IMR-90 (cell line): Measurements from ENCODE around the gene RAB30. TPM values are rescaled to one million over a fixed set of nuclear protein-coding genes. Genes with fewer than 3 reads are reported as not detected.

Source experiments
- ATAC-seq: fragments of 200-7000 bp; cut with Tn5 transposase; 2 replicates; pipeline ENCODE4 v1.9.1; 2020; ENCODE audit warnings: low read depth, mild to moderate bottlenecking, moderate library complexity
- BruUV-seq: library from RNA; stranded (reverse); fragments of 400-500 nt; replicated peaks from 2 replicates; lab custom pipeline; 2021; lab: Mats Ljungman, UMichigan
- CTCF ChIA-PET: fragments of 300-600 bp; formaldehyde crosslinking; extraction: SDS; loops from one replicate; lab custom pipeline; 2021; ENCODE audit warnings: antibody characterized with exemption; lab: Yijun Ruan, JAX
- POLR2A ChIA-PET: fragments of 300-600 bp; sonication (Branson Sonifier 250); formaldehyde crosslinking; loops from one replicate; lab custom pipeline; 2022; ENCODE audit warnings: antibody characterized with exemption; ENCODE audit not compliant: unreplicated experiment; lab: Charles Lee
- DNase-seq: peaks from one replicate; pipeline ENCODE4 v3.0.0; 2013
- H2AFZ ChIP-seq: replicated peaks from 2 replicates; pipeline ENCODE3; 2013; ENCODE audit warnings: low read length, mild to moderate bottlenecking; ENCODE audit not compliant: poor library complexity
- H2AK5ac ChIP-seq: 2 replicates; pipeline ENCODE4 v1.6.1; 2013; ENCODE audit warnings: low read depth, low read length, inconsistent platforms
- H2AK9ac ChIP-seq: replicated peaks from 2 replicates; pipeline ENCODE3; 2013; ENCODE audit warnings: mild to moderate bottlenecking, low read depth, low read length, moderate library complexity; ENCODE audit not compliant: poor library complexity
- H2BK120ac ChIP-seq: 2 replicates; pipeline ENCODE4 v1.6.1; 2013; ENCODE audit warnings: low read depth, low read length, inconsistent platforms
- H2BK15ac ChIP-seq: 3 replicates; pipeline ENCODE4 v1.6.1; 2013; ENCODE audit warnings: low read depth, low read length, inconsistent platforms
- H2BK20ac ChIP-seq: 2 replicates; pipeline ENCODE4 v1.6.1; 2013; ENCODE audit warnings: low read depth, mild to moderate bottlenecking, inconsistent platforms, low read length, moderate library complexity
- H2BK5ac ChIP-seq: 2 replicates; pipeline ENCODE4 v1.6.1; 2013; ENCODE audit warnings: mild to moderate bottlenecking, low read depth, low read length, inconsistent platforms; ENCODE audit not compliant: poor library complexity, severe bottlenecking
- H3K14ac ChIP-seq: replicated peaks from 2 replicates; pipeline ENCODE4 v1.6.1; 2013; ENCODE audit warnings: low read depth, low read length, inconsistent platforms
- H3K18ac ChIP-seq: 2 replicates; pipeline ENCODE4 v1.6.1; 2013; ENCODE audit warnings: low read depth, low read length, control low read depth
- H3K23ac ChIP-seq: 2 replicates; pipeline ENCODE4 v1.6.1; 2013; ENCODE audit warnings: low read depth, low read length, inconsistent platforms
- H3K27ac ChIP-seq: 2 replicates; pipeline ENCODE4 v1.5.1; 2013; ENCODE audit warnings: mild to moderate bottlenecking, control low read depth, low read length; ENCODE audit not compliant: insufficient read depth
- H3K27me3 ChIP-seq: 2 replicates; pipeline ENCODE4 v1.6.1; 2013; ENCODE audit warnings: low read length; ENCODE audit not compliant: control insufficient read depth, insufficient read depth
- H3K36me3 ChIP-seq: 2 replicates; pipeline ENCODE4 v1.6.1; 2013; ENCODE audit warnings: low read length, mixed read lengths; ENCODE audit not compliant: control insufficient read depth, insufficient read depth
- H3K4ac ChIP-seq: 2 replicates; pipeline ENCODE4 v1.6.1; 2013; ENCODE audit warnings: low read depth, low read length, inconsistent platforms
- H3K4me1 ChIP-seq: 2 replicates; pipeline ENCODE4 v1.6.1; 2013; ENCODE audit warnings: low read length, mixed read lengths; ENCODE audit not compliant: control insufficient read depth, insufficient read depth
- H3K4me2 ChIP-seq: 2 replicates; pipeline ENCODE4 v1.6.1; 2013; ENCODE audit warnings: low read depth, mild to moderate bottlenecking, control low read depth, low read length, moderate library complexity
- H3K4me3 ChIP-seq: 2 replicates; pipeline ENCODE4 v1.5.1; 2013; ENCODE audit warnings: low read depth, mild to moderate bottlenecking, control low read depth, low read length, moderate library complexity; ENCODE audit not compliant: insufficient read depth
- H3K56ac ChIP-seq: 2 replicates; pipeline ENCODE4 v1.6.1; 2013; ENCODE audit warnings: low read length, inconsistent platforms; ENCODE audit not compliant: insufficient read depth; ENCODE audit errors: extremely low read depth
- H3K79me1 ChIP-seq, 2 experiments: 2 replicates each; pipeline ENCODE4 v1.6.1; 2013; ENCODE audit warnings: low read length in 2 of 2, inconsistent platforms in 1 of 2, low read depth in 1 of 2
- H3K9ac ChIP-seq: 2 replicates; pipeline ENCODE4 v1.6.1; 2013; ENCODE audit warnings: low read depth, low read length, control low read depth
- H3K9me1 ChIP-seq: 2 replicates; pipeline ENCODE4 v1.6.1; 2013; ENCODE audit warnings: low read length, inconsistent platforms; ENCODE audit not compliant: insufficient read depth
- H3K9me3 ChIP-seq: 2 replicates; pipeline ENCODE4 v1.6.1; 2013; ENCODE audit warnings: low read length; ENCODE audit not compliant: control insufficient read depth, insufficient read depth
- H4K20me1 ChIP-seq: 2 replicates; pipeline ENCODE4 v1.6.1; 2013; ENCODE audit warnings: low read length, inconsistent platforms; ENCODE audit not compliant: insufficient read depth
- H4K5ac ChIP-seq: 2 replicates; pipeline ENCODE4 v1.6.1; 2013; ENCODE audit warnings: mild to moderate bottlenecking, low read depth, low read length, control low read depth
- H4K8ac ChIP-seq, 2 experiments: 2 replicates each; pipeline ENCODE4 v1.6.1; 2013; ENCODE audit warnings: low read depth in 2 of 2, low read length in 2 of 2, control low read depth in 1 of 2, inconsistent platforms in 1 of 2
- H4K91ac ChIP-seq: 2 replicates; pipeline ENCODE4 v1.6.1; 2013; ENCODE audit warnings: low read depth, low read length, inconsistent platforms; ENCODE audit not compliant: insufficient read depth
- BHLHE40 ChIP-seq: fragments of 150-350 bp; IDR thresholded peaks from 2 replicates; pipeline ENCODE4 v1.6.1; 2016; ENCODE audit warnings: mild to moderate bottlenecking, low read depth, low read length
- CEBPB ChIP-seq: IDR thresholded peaks from 2 replicates; pipeline ENCODE4 v1.6.1; 2012; ENCODE audit warnings: low read depth, low read length, improper control_type of control experiment
- CHD1 ChIP-seq: IDR thresholded peaks from 2 replicates; pipeline ENCODE4 v1.6.1; 2012; ENCODE audit warnings: low read depth, low read length, improper control_type of control experiment
- CTCF ChIP-seq: conservative IDR thresholded peaks from 2 replicates; pipeline ENCODE4 v1.5.1; 2012; ENCODE audit warnings: mild to moderate bottlenecking, low read depth, low read length, improper control_type of control experiment
- FOS ChIP-seq: fragments of 150-350 bp; IDR thresholded peaks from 2 replicates; pipeline ENCODE4 v1.6.1; 2016; ENCODE audit warnings: low read depth, low read length
- MAFK ChIP-seq: IDR thresholded peaks from 2 replicates; pipeline ENCODE4 v1.6.1; 2012; ENCODE audit warnings: low read depth, low read length, improper control_type of control experiment
- MAZ ChIP-seq: IDR thresholded peaks from 2 replicates; pipeline ENCODE4 v1.6.1; 2012; ENCODE audit warnings: low read depth, mild to moderate bottlenecking, low read length, improper control_type of control experiment, moderate library complexity, borderline replicate concordance
- MXI1 ChIP-seq: IDR thresholded peaks from 2 replicates; pipeline ENCODE4 v1.6.1; 2012; ENCODE audit warnings: low read depth, mild to moderate bottlenecking, low read length, moderate library complexity, borderline replicate concordance
- NFE2L2 ChIP-seq: fragments of 150-350 bp; IDR thresholded peaks from 2 replicates; pipeline ENCODE4 v1.6.1; 2016; ENCODE audit warnings: low read depth, mild to moderate bottlenecking, low read length
- POLR2A ChIP-seq: IDR thresholded peaks from 2 replicates; pipeline ENCODE4 v1.6.1; 2012; ENCODE audit warnings: mild to moderate bottlenecking, low read depth, low read length
- RAD21 ChIP-seq: IDR thresholded peaks from 2 replicates; pipeline ENCODE4 v1.6.1; 2012; ENCODE audit warnings: low read length, improper control_type of control experiment
- RCOR1 ChIP-seq: IDR thresholded peaks from 2 replicates; pipeline ENCODE4 v1.6.1; 2012; ENCODE audit warnings: mild to moderate bottlenecking, low read length, improper control_type of control experiment; ENCODE audit not compliant: insufficient replicate concordance
- RFX5 ChIP-seq: IDR thresholded peaks from 2 replicates; pipeline ENCODE4 v1.8.0; 2012; ENCODE audit warnings: low read depth, mild to moderate bottlenecking, low read length, moderate library complexity
- SMC3 ChIP-seq: fragments of 150-350 bp; IDR thresholded peaks from 2 replicates; pipeline ENCODE4 v1.6.1; 2016; ENCODE audit warnings: low read depth, mild to moderate bottlenecking, antibody characterized with exemption, low read length, moderate library complexity
- USF2 ChIP-seq: fragments of 150-350 bp; IDR thresholded peaks from 2 replicates; pipeline ENCODE4 v1.6.1; 2017; ENCODE audit warnings: mild to moderate bottlenecking, antibody characterized with exemption, low read length, low read depth
- dilution Hi-C: fragments of 300-500 bp; cut with HindIII; formaldehyde crosslinking; loops from one replicate; pipeline ENCODE4 v1.14.3; 2018; ENCODE audit warnings: low sequenced_read_pairs; ENCODE audit not compliant: unreplicated experiment
- in situ Hi-C: fragments of 300-500 bp; cut with MboI; formaldehyde crosslinking; loops from 3 replicates; pipeline ENCODE4 v1.14.3; 2019; ENCODE audit warnings: low sequenced_read_pairs, inconsistent platforms, mixed read lengths
- intact Hi-C: fragments of 100-400 bp; cut with micrococcal nuclease; formaldehyde crosslinking; loops from 2 replicates; pipeline ENCODE4 v1.10.0; 2022
- polyA plus RNA-seq, 3 experiments: library from polyadenylated mRNA; depleted of rRNA; stranded (reverse); fragments of >200 nt; gene quantifications; 2 replicates each; pipeline ENCODE4 v1.2.3, GENCODE V29; 2012; ENCODE audit warnings: low replicate concordance in 1 of 3
- total RNA-seq: library from RNA; depleted of rRNA; stranded (reverse); fragments of >200 nt; gene quantifications from 2 replicates; pipeline ENCODE4 v1.2.3, GENCODE V29; 2012
- TF ChIP-seq, protein P1 (sequence below): fragments of 150-350 bp; IDR thresholded peaks from 2 replicates; pipeline ENCODE4 v1.6.1; 2016; ENCODE audit warnings: low read depth, mild to moderate bottlenecking, low read length, moderate library complexity, borderline replicate concordance

The RAB30 gene
- total and polyA plus RNA-seq, 2 of the 4 experiments (the other 2 are of a cell fraction) = 7.2 to 25.6 TPM

GRCh38 chr11:82945682-82946081 is 126.0 kb downstream of the RAB30 start:
- Histone ChIP-seq H3K18ac (no peak overlapping the region), H2AFZ (peak overlapping the region; percentile 23), H3K4me3 (no peak overlapping the region), H4K5ac (no peak overlapping the region), H3K56ac (no peak overlapping the region), H3K36me3 (no peaks in the 10 kb centered on the region), H3K9me3 (peaks cover 2% of the 10 kb centered on the region; the same call in 1 of the 2 replicates), H3K9me1 (peaks cover 3% of the 10 kb centered on the region; the same call in 1 of the 2 replicates), H3K4ac (no peak overlapping the region), H3K4me2 (no peak overlapping the region), H3K9ac (no peak overlapping the region), H3K14ac (no peak overlapping the region), H3K4me1 (no peaks in the 10 kb centered on the region), H2BK20ac (no peak overlapping the region), H2AK9ac (peak overlapping the region; percentile 61), H2BK5ac (no peak overlapping the region), H3K27me3 (no peaks in the 10 kb centered on the region), H3K79me1 (no peaks in the 10 kb centered on the region), H3K23ac (no peak overlapping the region), H4K91ac (no peak overlapping the region), H4K20me1 (no peaks in the 10 kb centered on the region), H2BK15ac (no peak overlapping the region), H4K8ac (no peak overlapping the region), H3K27ac (no peak overlapping the region), H2BK120ac (no peak overlapping the region), H2AK5ac (no peak overlapping the region)
- in situ Hi-C loops = no loop called here
- intact Hi-C loops = no loop called here
- no TSS peak for BruUV-seq
- TF ChIP-seq MXI1 (no peak), RCOR1 (no peak), POLR2A (no peak), CTCF (no peak), NFE2L2 (no peak), CHD1 (no peak), FOS (no peak), CEBPB (no peak), USF2 (no peak), MAFK (no peak), BHLHE40 (no peak), RAD21 (no peak), SMC3 (no peak), MAZ (no peak), RFX5 (no peak)
- TF ChIP-seq, protein P1, sequence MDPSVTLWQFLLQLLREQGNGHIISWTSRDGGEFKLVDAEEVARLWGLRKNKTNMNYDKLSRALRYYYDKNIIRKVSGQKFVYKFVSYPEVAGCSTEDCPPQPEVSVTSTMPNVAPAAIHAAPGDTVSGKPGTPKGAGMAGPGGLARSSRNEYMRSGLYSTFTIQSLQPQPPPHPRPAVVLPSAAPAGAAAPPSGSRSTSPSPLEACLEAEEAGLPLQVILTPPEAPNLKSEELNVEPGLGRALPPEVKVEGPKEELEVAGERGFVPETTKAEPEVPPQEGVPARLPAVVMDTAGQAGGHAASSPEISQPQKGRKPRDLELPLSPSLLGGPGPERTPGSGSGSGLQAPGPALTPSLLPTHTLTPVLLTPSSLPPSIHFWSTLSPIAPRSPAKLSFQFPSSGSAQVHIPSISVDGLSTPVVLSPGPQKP = no peak
- ATAC-seq = no peak
- dilution Hi-C loops = no loop called here
- no peak for DNase-seq
- POLR2A ChIA-PET = interaction anchor here (0.6 kb wide), 1 partner anchor 23 kb away, joined by 3 read pairs; no protein-coding TSS in a partner anchor
- CTCF ChIA-PET = no interaction called here
